Fibroblast of villous mesenchyme (primary cell): ENCODE data around the gene RYR2. TPM values are rescaled to one million over a fixed set of nuclear protein-coding genes. Genes with fewer than 3 reads are reported as not detected.

Experiments
- DNase-seq: peaks from one replicate; pipeline ENCODE4 v3.0.0-alpha.2; 2010; ENCODE audit warnings: low read depth
- H3K4me3 ChIP-seq: 2 replicates; pipeline ENCODE4 v1.5.1; 2011; ENCODE audit warnings: low read depth, mild to moderate bottlenecking, low read length
- CTCF ChIP-seq: IDR thresholded peaks from 2 replicates; pipeline ENCODE4 v1.5.1; 2012; ENCODE audit warnings: low read depth, mild to moderate bottlenecking, low read length; ENCODE audit not compliant: insufficient read depth
- total RNA-seq: library from RNA; depleted of rRNA; stranded (reverse); fragments of >200 nt; gene quantifications from 2 replicates; pipeline ENCODE4 v1.2.3, GENCODE V29; 2012

The RYR2 gene
- total RNA-seq, 1 donor = not detected

GRCh38 chr1:237296861-237297260 lies 254.9 kb downstream of the RYR2 start:
- no peak for DNase-seq
- no peak for TF ChIP-seq CTCF
- no peak overlapping the region for H3K4me3 ChIP-seq

DNA sequence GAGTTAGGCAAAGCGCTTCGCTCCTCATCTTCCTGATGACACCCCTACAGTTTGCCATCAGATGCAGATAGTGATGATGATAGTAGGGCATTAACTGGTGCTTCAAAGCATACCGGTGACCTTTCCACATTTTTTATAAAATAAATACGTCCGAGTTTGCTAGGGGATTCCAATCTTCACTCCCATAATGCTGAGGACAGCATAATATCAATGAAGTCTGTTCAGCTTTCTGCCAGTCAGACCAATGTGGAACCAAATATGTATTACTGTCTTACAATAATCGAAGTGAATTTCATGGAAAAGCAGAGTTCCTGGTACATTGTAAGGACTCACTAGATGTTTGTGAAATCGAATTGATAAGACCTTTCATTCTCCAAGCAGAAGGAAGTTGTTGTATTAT lies 258.7 kb downstream of the RYR2 start:
- no peak for TF ChIP-seq CTCF
- H3K4me3 ChIP-seq = no peak overlapping the region
- no peak for DNase-seq

- no peak for DNase-seq
- no peak for TF ChIP-seq CTCF
- H3K4me3 ChIP-seq = no peak overlapping the region
Observed at GRCh38 chr1:237303929-237304328, 261.9 kb downstream of the RYR2 start.

DNA sequence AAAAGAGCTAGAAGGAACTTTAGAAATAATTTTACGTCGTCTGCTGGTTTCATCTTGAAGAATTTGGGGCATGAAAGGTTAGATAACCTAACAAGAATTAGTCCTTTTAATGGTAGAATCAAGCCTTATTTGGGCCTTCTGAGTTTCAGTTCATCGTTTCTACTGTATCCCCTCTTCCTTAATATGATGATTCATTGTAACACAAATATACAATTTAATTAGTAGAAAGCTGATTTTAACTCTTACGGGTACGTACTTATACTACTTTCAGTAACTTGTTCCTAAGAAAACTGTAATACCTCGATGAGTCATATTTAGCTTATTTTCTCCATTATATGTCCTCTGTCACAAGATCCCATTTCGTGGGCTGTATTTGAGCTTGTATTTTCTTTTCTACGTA lies 264.7 kb downstream of the RYR2 start:
- no peak overlapping the region for H3K4me3 ChIP-seq
- no peak for TF ChIP-seq CTCF
- no peak for DNase-seq

GRCh38 chr1:237309595-237310118 lies 267.7 kb downstream of the RYR2 start:
- DNase-seq = no peak
- H3K4me3 ChIP-seq = no peak overlapping the region
- TF ChIP-seq CTCF = no peak

DNA sequence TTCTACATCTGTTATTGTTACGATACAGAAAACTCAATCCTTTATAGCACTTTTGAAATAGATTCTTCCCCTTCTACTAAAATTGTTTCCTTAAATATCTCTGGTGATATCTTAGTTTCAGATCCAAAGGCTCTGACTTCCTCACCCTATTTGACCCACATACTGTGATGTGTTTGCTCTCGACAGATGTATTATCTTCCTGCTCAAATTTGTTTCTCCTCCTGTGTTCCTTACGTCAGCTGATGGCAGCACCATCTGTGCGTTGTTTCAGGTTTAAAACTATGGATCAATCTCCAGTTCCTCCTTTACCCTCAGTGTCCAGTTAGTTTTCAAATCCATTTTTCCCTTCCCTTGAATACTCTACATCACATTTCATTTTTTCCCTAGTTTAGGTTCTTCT lies 274.4 kb downstream of the RYR2 start:
- no peak for DNase-seq
- TF ChIP-seq CTCF = no peak

DNA sequence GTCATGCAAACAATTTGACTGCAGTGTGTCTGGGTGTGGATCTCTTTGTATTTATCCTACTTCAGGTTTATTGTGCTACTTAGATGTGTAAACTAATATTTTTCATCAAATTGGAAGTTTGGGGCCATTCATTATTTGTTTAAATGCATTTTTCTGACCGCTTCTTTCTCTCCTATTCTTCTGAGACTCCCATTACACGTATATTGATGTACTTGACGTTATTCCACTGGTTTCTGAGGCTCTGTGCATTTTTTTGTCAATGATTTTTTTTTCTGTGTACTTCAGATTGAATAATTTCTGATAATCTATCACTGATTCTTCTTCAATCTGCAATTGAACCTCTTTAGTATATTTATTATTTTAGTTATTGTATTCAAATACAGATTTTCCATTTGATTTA lies 276.8 kb downstream of the RYR2 start:
- DNase-seq = no peak
- no peak overlapping the region for H3K4me3 ChIP-seq

More for the DNA sequence above, 274.4 kb downstream of the RYR2 start:
- no peak overlapping the region for H3K4me3 ChIP-seq

More for the DNA sequence above, 276.8 kb downstream of the RYR2 start:
- no peak for TF ChIP-seq CTCF
